DMS 273 (cell line): Measurements from ENCODE around the gene SMCHD1.
A peak's percentile ranks its signal among the peaks of the same experiment; 100 is the strongest.
"Not testable (repeated sequence)": the region's sequence is repeated elsewhere in the genome, so short reads cannot be mapped to it uniquely, and the experiment has no call there.

Experiments
- DNase-seq: peaks from one replicate; lab custom pipeline; 2025; ENCODE audit not compliant: unreplicated experiment; lab: John Stamatoyannopoulos, UW

SMCHD1 gene

DNA sequence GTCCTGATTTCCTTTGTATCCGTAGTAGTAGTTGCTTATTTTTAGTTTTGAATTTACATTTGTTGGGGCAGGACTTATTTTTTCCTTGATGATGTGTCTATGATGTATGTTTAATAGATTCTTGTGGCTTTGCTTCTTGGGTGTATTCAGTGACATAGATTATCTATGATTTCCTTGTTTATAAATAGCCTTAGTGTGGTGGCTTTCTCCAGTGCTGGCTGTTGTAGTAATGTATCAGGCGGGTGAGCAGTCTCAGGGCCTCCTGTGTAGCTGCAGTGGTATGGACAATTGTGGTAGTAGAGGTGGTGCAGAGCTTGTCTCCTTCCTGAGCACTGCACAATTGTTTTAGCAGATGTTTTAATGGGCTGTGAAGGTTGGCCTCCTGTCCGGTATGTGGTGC, 60.5 kb downstream of the SMCHD1 start:
- no peak for DNase-seq

GRCh38 chr18:2716394-2717326, 61.1 kb downstream of the SMCHD1 start:
- DNase-seq = peak; percentile 19

DNA sequence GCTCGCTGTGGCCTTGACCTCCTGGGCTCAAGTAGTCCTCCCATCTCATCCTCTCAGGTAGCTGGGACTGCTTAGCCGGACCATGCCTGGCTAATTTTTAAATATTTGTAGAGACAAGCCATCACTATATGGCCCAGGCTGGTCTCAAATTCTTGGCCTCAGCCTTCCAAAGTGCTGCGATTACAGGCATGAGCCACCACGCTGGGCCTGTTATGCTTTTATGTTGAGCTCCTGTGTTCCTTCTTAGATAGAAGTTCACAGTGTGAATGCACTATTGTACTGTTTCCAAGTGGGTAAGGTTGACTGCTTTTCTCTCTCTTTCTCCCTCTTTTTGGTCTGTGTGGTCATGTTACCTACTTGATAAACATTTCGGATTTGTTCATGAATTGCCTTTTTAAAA, 61.9 kb downstream of the SMCHD1 start:
- DNase-seq = no peak

DNA sequence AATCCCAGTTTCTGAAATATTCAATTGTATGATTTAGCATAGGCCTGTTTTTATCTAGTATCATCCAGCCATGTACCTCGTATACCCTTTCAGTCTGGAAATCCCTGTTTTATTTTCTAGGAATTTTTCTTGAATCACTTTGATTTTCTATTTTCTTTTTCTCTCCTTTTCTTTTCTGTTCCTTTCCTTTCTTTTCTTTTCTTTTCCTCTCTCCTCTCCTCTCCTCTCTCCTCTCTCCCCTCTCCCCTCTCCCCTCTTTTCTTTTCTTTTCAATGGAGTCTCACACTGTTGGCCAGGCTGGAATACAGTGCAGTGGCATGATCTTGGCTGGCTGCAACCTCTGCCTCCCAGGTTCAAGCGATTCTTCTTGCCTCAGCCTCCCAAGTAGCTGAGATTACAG, 63.5 kb downstream of the SMCHD1 start:
- no peak for DNase-seq

- no peak for DNase-seq
These were observed 67.7 kb downstream of the SMCHD1 start for GRCh38 chr18:2723207-2723606.

DNA sequence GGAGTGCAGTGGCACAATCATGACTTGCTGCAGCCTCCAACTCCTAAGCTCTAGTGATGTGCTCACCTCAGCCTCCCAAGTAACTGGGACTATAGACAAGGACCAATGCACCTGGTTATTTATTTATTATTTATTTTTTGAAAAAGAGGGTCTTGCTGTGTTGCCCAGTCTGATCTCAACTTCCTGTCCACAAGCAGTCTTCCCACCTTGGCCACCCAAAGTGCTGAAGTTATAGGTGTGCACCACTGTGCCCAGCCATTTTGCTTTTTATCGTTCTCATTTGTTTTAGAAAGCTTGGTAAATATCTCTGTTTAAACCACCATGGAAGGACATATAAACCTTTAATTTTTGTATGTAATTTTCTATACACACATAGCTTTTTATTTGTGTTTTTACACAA, 74.2 kb downstream of the SMCHD1 start:
- DNase-seq = no peak

DNA sequence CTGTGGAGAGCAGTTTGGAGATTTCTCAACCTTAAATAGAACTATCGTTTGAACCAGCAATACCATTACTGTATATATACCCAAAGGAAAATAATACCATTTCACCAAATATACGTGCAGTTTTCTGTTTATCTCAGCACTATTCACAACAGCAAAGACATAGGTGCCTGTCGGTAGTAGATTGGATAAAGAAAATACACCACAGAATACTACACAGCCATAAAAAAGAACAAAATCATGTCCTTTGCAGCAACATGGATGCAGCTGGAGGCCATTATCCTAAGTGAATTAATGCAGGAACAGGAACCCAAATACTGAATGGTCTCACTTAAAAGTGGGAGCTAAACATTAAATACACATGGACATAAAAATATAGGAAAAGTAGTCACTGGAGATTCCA, 81.3 kb downstream of the SMCHD1 start:
- no peak for DNase-seq

DNA sequence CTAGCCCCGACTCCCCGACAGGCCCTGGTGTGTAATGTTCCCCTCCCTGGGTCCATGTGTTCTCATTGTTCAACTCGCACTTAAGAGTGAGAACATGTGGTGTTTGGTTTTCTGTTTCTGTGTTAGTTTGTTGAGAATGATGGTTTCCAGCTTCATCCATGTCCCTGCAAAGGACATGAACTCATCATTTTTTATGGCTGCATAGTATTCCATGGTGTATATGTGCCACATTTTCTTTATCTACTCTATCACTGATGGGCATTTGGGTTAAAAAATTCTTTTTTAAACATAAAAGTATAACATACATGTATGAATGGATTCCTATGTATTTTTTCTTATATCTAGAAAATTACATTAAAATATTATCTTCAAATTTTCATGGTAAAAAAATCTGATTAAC, 84.6 kb downstream of the SMCHD1 start:
- not testable (repeated sequence) for DNase-seq

GRCh38 chr18:2746274-2746673, 90.7 kb downstream of the SMCHD1 start:
- DNase-seq = no peak

DNA sequence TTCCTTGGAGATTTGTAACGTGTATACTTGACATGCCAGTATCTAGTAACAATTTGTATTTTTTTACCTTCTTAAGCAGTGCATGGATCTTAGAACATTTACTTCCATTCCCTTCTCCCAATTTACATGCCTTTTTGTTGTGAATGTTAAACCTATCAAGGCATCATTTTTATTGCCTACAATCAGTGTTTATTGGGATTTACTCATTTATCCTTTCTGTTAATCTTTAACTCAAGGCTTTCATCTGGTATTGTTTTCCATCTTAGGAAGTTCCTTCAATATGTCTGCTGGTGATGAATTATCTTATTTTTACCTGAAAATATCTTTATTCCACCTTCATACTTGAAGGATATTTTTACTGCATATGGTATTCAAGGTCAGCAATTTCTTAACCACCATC, 102.8 kb downstream of the SMCHD1 start:
- no peak for DNase-seq

DNA sequence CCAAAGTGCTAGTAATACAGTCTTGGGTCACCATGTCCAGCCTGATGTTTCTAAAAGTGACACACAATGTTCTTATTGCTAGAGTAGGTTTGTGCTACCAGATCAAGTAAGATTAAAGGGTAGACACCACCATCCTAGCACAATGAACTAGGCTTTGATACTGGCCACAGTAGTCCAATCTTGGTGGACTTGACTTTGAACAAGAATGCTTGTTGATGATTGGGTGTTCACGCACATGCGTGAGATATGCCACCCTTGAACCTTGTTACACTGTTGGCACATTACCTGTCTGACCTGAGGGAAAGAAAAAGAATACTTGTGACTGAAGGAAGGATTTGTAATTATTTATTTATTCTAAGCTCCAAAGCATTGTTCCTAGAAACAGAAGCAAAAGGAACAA, 119.1 kb downstream of the SMCHD1 start:
- DNase-seq = no peak

DNA sequence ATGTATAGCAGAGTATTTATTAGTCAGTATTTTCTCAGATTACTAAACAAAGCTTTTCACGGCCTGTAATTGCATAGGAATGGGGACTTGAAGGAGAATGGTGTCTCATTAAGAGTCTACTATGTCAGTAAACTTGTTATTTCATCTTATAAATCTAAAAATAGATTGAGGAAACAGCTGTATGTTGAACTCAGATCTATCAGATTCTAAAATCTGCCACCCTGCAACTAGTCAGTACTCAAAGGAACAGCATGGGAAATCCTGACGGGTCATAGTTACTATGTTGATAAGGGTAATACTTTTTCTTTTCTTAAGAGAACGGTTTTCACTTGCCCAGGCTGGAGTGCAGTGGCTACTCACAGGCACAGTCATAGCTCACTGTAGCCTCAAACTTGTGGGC, 121.1 kb downstream of the SMCHD1 start:
- no peak for DNase-seq

DNA sequence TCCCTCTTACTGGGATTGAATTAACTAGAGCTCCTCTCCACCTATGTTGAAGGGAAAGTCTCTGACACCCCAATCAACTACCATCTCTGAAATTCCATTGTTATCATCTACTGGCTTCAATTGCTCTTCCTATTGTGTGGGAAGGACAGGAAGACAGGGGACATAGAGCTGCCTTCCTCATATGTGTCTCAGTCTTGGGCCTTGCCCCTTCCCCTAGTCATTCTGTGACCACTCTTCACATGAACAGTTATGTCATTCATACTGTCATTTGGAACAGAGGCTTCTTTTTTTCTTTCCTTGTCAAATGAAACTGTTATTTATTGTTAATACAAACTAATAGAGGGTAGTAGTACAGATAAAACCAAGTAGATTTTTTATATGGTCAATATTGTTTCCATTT, 121.7 kb downstream of the SMCHD1 start:
- DNase-seq = no peak

- DNase-seq = no peak
These were observed 125.2 kb downstream of the SMCHD1 start for GRCh38 chr18:2780750-2781149.

DNA sequence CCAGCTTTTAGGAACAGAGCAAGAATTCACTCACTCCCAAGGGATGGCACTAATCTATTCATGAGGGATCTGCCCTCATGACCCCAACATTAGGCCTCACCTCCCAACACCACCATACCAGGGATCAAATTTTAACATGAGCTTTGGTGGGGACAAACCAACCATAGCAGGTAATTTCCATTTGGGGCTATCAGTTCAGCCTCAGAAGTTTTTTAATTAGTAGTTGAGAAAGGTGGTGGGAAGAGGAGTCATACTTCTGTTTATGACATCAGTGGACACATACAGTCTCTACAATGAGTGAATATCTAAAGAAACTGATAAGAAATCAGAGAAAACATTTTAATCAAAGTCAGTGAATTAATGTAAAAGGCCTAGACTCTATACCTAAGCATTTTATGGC, 131.7 kb downstream of the SMCHD1 start:
- DNase-seq = no peak

DNA sequence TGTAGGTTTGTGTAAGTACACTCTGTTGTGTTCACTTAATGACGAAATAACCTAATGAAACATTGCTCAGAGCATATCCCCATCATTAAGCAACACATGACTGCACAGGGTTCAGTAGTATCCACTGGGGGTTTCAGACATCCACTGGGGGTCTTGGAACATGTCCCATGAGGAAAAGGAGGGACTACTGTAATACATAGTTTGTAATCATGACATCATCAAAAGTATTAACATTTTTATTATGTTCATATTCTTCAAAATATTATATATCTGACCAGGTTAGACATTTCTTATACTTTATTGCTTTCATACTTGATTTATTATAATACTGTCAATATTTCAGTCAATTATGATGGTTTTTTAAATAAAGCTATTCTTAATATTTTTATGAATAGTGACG, 136.9 kb downstream of the SMCHD1 start:
- no peak for DNase-seq

GRCh38 chr18:2794159-2794558, 138.6 kb downstream of the SMCHD1 start:
- no peak for DNase-seq

DNA sequence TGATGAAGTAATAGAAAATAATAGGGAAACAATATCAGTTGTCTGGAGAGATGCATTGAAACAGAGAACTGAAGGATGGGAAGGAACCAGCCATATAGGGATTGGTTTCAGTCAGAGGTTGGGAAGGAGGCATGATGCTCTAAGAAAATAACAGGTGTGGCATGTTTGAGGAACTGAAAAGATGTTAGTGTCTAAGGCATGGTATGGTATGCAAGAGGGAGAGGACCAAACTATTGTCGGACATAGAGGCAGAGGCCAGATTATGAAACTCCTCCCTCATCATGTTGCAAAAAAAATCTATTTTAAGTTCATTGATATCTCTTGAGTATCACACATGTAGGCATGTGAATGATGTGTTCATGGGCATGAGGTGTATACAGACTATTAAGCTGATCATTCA, 142.4 kb downstream of the SMCHD1 start:
- DNase-seq = no peak

GRCh38 chr18:2799369-2799768, 143.8 kb downstream of the SMCHD1 start:
- DNase-seq = no peak

DNA sequence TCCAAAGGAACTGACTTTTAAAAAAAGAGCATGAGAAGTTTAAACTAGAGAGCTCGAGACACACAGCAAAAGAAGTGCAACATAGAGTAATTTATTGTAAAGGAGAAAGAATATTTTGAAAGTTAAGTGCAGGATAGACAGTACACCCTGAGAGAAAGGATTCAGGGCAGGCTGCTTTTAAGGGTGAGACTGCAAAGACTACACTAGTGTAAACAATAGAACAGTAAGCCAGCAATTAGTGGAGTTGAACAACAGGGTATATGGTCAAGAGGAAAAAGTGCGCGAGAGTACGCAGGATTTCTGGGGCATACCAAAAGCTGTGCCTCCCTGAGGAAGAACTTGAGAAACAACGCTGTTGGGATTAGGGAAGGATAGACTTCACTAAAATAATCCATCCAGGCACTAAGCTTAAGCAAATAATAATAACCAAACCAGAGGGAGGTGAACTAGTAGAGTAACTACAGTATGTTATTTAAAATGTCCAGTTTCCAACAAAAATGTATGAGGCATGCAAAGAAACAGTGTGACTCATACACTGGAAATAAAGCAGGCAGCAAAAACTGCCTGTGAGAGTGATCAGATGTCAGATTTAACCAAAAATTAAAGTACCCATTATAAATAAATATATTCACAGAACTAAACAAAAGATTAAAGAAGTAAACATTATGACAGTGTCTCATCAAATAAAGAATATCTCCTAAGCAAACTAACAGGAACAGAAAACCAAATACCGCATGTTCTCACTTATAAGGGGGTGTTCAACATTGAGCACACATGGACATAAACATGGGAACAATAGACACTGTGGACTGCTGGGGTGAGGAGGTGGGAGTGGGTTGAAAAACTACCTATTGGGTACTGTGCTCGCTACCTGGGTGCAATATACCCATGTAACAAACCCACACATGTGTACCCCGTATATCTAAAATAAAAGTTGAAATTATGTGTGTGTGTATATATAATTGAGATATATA, 150.7 kb downstream of the SMCHD1 start:
- no peak for DNase-seq

DNA sequence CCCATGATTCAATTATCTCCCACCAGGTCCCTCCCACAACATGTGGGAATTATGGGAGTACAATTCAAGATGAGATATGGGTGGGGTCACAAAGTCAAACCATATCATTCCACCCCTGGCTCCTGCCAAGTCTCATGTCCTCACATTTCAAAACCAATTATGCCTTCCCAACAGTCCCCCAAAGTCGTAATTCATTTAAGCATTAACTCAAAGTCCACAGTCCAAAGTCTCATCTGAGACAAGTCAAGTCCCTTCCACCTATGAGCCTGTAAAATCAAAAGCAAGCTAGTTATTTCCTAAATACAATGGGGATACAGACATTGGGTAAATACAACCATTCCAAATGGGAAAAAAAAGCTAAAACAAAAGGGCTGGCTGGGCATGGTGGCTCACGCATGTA, 153.1 kb downstream of the SMCHD1 start:
- not testable (repeated sequence) for DNase-seq

GRCh38 chr18:2809666-2810183, 154.2 kb downstream of the SMCHD1 start:
- DNase-seq = not testable (repeated sequence)
